Adrenal gland (tissue), 12 donors: ENCODE data around the gene LGMN. TPM values are rescaled to one million over a fixed set of nuclear protein-coding genes. Genes with fewer than 3 reads are reported as not detected.

Experiments
- DNase-seq, 7 donors: peaks; one replicate each; pipeline ENCODE4 v3.0.0-alpha.2; 2019 to 2020
- H3K27ac ChIP-seq, 5 donors: fragments of 200-600 bp; sonication (generic) in 4 of 5; 1 replicate in 3 of 5; 2 replicates in 2 of 5; pipeline versions ENCODE4 v1.5.1 to v1.8.0; 2016 to 2020; ENCODE audit warnings: mild to moderate bottlenecking in 1 of 5
- H3K27me3 ChIP-seq: fragments of 200-600 bp; 2 replicates; pipeline ENCODE4 v1.8.0; 2021
- H3K36me3 ChIP-seq, 2 donors: fragments of 200-600 bp; replicated peaks in 1 of 2; 1 replicate in 1 of 2; 2 replicates in 1 of 2; pipeline versions ENCODE4 v1.5.1 to v1.8.0; 2018 to 2022
- H3K4me1 ChIP-seq, 2 donors: fragments of 200-600 bp; replicated peaks in 1 of 2; 1 replicate in 1 of 2; 2 replicates in 1 of 2; pipeline versions ENCODE4 v1.5.1 to v1.8.0; 2018 to 2021
- H3K4me3 ChIP-seq, 4 donors: fragments of 200-600 bp; sonication (generic) in 3 of 4; one replicate each; pipeline ENCODE4 v1.5.1; 2016 to 2018
- H3K9me3 ChIP-seq, 3 donors: fragments of 200-600 bp; sonication (generic) in 1 of 3; replicated peaks in 1 of 3; 1 replicate in 2 of 3; 2 replicates in 1 of 3; pipeline versions ENCODE4 v1.5.1 to v1.8.0; 2016 to 2021
- CTCF ChIP-seq, 6 experiments: fragments of 450-650 bp in 4 of 6; fragments of 200-600 bp in 2 of 6; sonication (generic) in 1 of 6; IDR thresholded peaks; 1 replicate in 5 of 6; 2 replicates in 1 of 6; pipeline versions ENCODE4 v1.5.1 to v1.8.0; 2016 to 2021; ENCODE audit warnings: antibody characterized with exemption in 6 of 6, mild to moderate bottlenecking in 2 of 6, moderate library complexity in 1 of 6
- POLR2A ChIP-seq, 2 donors: fragments of 450-650 bp; IDR thresholded peaks; one replicate each; pipeline ENCODE4 v1.6.1; 2017; ENCODE audit warnings: antibody characterized with exemption in 2 of 2, mild to moderate bottlenecking in 2 of 2, moderate library complexity in 1 of 2
- WGBS, 4 donors: extraction: QIAGEN DNeasy Blood & Tissue Kit in 2 of 4; methylation state at CpG; one replicate each; pipeline versions ENCODE4 v1.1.5 to v1.1.7; 2013 to 2017; 5-methylcytosine and 5-hydroxymethylcytosine counted together
- intact Hi-C, 2 donors: fragments of 100-400 bp; cut with DNase I; formaldehyde crosslinking; loops; one replicate each; pipeline versions ENCODE4 v1.14.1 to v1.15.0; 2022 to 2023
- polyA plus RNA-seq, 3 donors: library from polyadenylated mRNA; stranded (reverse); fragments of 200-250 nt in 2 of 3; fragments of 350-450 nt in 1 of 3; fragmentation: Illumina TruSeq in 1 of 3; extraction: RNeasy Lipid Tissue Mini Kit (QIAGEN cat#74804) in 1 of 3; gene quantifications; one replicate each; pipeline ENCODE4 v1.2.3, GENCODE V29; 2013 to 2014
- total RNA-seq, 9 donors: library from RNA; depleted of rRNA in 4 of 9; stranded (reverse); fragments of >200 nt in 4 of 9; fragments of 120-200 nt in 1 of 9; fragmentation: NEBNext Ultra II Directional in 1 of 9; extraction: Animal tissue kit (Norgen Biotek cat#: 25700) in 1 of 9; gene quantifications; one replicate each; pipeline versions ENCODE4 v1.1.0 to v1.2.4, GENCODE V29; 2013 to 2023
- donor health status: healthy with polysubstance abuse.
- donor health status: Bipolar disorder and iron deficiency.
- donor health status: DM: yes; HTN: yes; CAD: no.
- donor health status: DM: no; HTN: no; CAD: no.
- donor health status: DM: no; HTN: no; CAD: no.
- donor health status: DM: yes; HTN: yes; CAD: no.

Gene LGMN
- total and polyA plus RNA-seq, 12 donors, result 66.6 to 153 (median 117) TPM

DNA sequence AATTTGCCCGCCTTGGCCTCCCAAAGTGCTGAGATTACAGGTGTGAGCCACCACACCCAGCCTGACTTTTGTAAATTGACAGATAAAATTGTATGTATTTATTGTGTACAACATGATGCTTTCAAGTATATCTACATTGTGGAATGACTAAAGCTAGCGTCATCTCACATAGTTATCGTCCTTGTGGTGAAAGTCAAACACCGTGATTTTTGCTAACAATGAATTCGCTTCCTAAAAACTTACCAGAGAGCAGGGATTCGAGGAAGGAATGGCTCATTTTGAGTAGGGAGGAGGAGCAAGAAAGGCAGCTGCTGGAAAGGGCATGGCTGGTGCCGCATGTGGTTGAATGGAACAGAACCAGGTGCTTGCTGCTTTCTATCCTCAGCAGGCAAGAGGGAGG is 85.4 kb downstream of the LGMN start:
- TF ChIP-seq CTCF (IDR thresholded peaks at IDR 0.05), result no peak
- no peak overlapping the region for H3K4me3 ChIP-seq
- peaks cover 0 to 10% of the 10 kb centered on the region in 2 donors for H3K36me3 ChIP-seq
- H3K27me3 ChIP-seq, result no peaks in the 10 kb centered on the region
- DNase-seq, result no peak
- H3K4me1 ChIP-seq, result peaks cover 0 to 5% of the 10 kb centered on the region in 2 donors
- H3K27ac ChIP-seq, result no peak overlapping the region
- WGBS, 4 donors, result 89 to 96% (median 91%) methylated on average over 7 of the region's 7 CpGs
- no peaks in the 10 kb centered on the region for H3K9me3 ChIP-seq
- intact Hi-C loops, result no loop called here

GRCh38 chr14:92660571-92660970 is 87.9 kb downstream of the LGMN start:
- 72 to 92% (median 83%) methylated on average over 3 of the region's 3 CpGs for WGBS, 4 donors
- H3K27ac ChIP-seq, result peak overlapping the region in 3 of 5 donors; percentile 42 to 92 (median 43)
- intact Hi-C loops, result no loop called here

DNA sequence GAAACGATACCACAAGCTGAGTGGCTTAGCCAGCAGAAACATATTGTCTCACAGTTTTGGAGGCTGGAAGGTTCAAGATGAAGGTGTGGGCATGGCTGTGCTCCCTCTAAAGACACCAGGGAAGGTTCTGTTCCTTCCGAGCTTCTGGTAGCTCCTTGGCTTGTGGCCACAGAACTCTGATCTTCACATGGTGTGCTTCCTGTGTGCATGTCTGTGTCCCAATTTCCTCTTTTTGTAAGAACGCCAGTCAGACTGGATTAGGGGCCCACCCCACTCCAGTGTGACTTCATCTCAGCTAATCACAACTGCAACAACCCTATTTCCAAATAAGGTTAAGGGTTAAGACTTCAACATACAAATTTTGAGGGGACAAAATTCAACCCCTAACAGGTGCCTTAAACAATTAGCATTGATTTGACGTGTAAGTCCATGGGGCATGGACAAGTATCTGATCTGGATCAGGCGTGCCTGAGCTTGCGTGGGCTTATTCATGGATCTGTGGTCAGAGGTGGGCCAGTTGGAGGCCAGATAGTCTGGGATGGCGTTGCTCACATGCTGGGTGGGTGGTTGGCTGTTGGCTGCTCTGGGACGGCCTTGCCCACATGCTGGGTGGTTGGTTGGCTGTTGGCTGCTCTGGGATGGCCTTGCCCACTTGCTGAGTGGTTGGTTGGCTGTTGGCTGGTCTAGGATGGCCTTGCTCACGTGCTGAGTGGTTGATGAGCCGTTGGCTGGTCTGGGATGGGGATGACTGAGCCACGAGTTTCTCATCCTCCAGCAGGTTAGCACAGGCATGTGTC is 88.5 kb downstream of the LGMN start:
- peak overlapping the region in 3 of 5 donors; percentile 42 to 92 (median 43) for H3K27ac ChIP-seq
- no peaks in the 10 kb centered on the region for H3K9me3 ChIP-seq
- DNase-seq, result peak in 6 of 7 donors; percentile 53 to 82 (median 70)
- H3K36me3 ChIP-seq, result peaks cover 0 to 10% of the 10 kb centered on the region in 2 donors
- TF ChIP-seq POLR2A (IDR thresholded peaks at IDR 0.05) (no peak), CTCF (IDR thresholded peaks at IDR 0.05) (no peak)
- 65 to 73% (median 68%) methylated on average over 7 to 11 of the region's 11 CpGs for WGBS, 4 donors
- no peak overlapping the region for H3K4me3 ChIP-seq
- peaks cover 0 to 5% of the 10 kb centered on the region in 2 donors for H3K4me1 ChIP-seq
- no peaks in the 10 kb centered on the region for H3K27me3 ChIP-seq
- intact Hi-C loops, result no loop called here

More at GRCh38 chr14:92660571-92660970, 87.9 kb downstream of the LGMN start:
- Histone ChIP-seq H3K27me3 (no peaks in the 10 kb centered on the region), H3K4me3 (no peak overlapping the region), H3K9me3 (no peaks in the 10 kb centered on the region), H3K36me3 (peaks cover 0 to 10% of the 10 kb centered on the region in 2 donors), H3K4me1 (peaks cover 0 to 5% of the 10 kb centered on the region in 2 donors)
- no peak for DNase-seq
- TF ChIP-seq POLR2A (IDR thresholded peaks at IDR 0.05) (no peak), CTCF (IDR thresholded peaks at IDR 0.05) (no peak)

DNA sequence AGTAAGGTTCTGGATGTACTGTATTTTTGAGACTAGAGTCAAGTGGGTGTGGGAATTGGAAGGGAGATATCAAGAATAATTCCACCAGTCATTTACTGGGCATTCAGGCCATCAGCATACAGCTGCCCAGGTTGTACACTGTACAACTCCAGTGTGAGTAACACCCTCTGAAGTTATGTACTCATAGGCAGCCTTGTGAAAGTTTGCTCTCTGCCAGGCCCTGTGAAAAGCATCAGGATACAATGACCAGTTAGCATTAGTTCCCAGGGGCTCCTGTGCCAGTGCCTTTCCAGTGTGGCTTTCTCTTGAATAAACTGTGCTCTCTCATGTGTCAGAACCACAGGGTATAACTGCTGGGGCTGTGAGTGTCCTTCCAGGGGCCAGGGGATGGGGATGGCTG is 89.7 kb downstream of the LGMN start:
- Histone ChIP-seq H3K27ac (peak overlapping the region in 3 of 5 donors; percentile 36 to 87 (median 57)), H3K9me3 (no peaks in the 10 kb centered on the region), H3K27me3 (no peaks in the 10 kb centered on the region), H3K4me3 (no peak overlapping the region), H3K36me3 (peaks cover 0 to 10% of the 10 kb centered on the region in 2 donors), H3K4me1 (peaks cover 0 to 5% of the 10 kb centered on the region in 2 donors)
- no peak for TF ChIP-seq CTCF (IDR thresholded peaks at IDR 0.05)
- no peak for TF ChIP-seq POLR2A (IDR thresholded peaks at IDR 0.05)
- DNase-seq, result no peak
- intact Hi-C loops, result no loop called here
